GM21576 (cell line): ENCODE data around the gene SMDT1.

Experiments used
- ATAC-seq: cut with Tn5 transposase; IDR thresholded peaks from one replicate; pipeline ENCODE4 v1.9.1; 2021; ENCODE audit warnings: mild to moderate bottlenecking, moderate library complexity; ENCODE audit not compliant: unreplicated experiment

The SMDT1 gene

GRCh38 chr22:42079319-42080251 lies at the start of gene SMDT1:
SMDT1 (plus strand) TSS chr22:42079700; CDS start chr22:42079769, 69 bp downstream.
- ATAC-seq = peak; percentile 81

- no peak for ATAC-seq
Measured at GRCh38 chr22:42033263-42034181, 46.0 kb upstream of the SMDT1 start.

- ATAC-seq = no peak
Measured at GRCh38 chr22:42035256-42035655, 44.2 kb upstream of the SMDT1 start.

GRCh38 chr22:42039271-42039670 lies 40.2 kb upstream of the SMDT1 start:
- ATAC-seq = no peak

- no peak for ATAC-seq
Measured at GRCh38 chr22:42041784-42042183, 37.7 kb upstream of the SMDT1 start.

- no peak for ATAC-seq
Measured at GRCh38 chr22:42050641-42051180, 28.8 kb upstream of the SMDT1 start.

GRCh38 chr22:42052765-42053164 lies 26.7 kb upstream of the SMDT1 start:
- no peak for ATAC-seq

- ATAC-seq = no peak
Measured at GRCh38 chr22:42056757-42057511, 22.6 kb upstream of the SMDT1 start.

- ATAC-seq = no peak
Measured at GRCh38 chr22:42060489-42060888, 19.0 kb upstream of the SMDT1 start.

- ATAC-seq = no peak
Measured at GRCh38 chr22:42061041-42061440, 18.5 kb upstream of the SMDT1 start.

GRCh38 chr22:42062506-42063170 lies 16.9 kb upstream of the SMDT1 start:
- no peak for ATAC-seq

GRCh38 chr22:42064629-42065028 lies 14.9 kb upstream of the SMDT1 start:
- no peak for ATAC-seq

GRCh38 chr22:42065438-42066125 lies 13.9 kb upstream of the SMDT1 start:
- ATAC-seq = no peak

GRCh38 chr22:42066126-42066761 lies 13.3 kb upstream of the SMDT1 start:
- no peak for ATAC-seq

GRCh38 chr22:42066937-42067336 lies 12.6 kb upstream of the SMDT1 start:
- ATAC-seq = no peak

GRCh38 chr22:42067671-42068251 lies 11.7 kb upstream of the SMDT1 start:
- no peak for ATAC-seq

- ATAC-seq = no peak
Measured at GRCh38 chr22:42068291-42068690, 11.2 kb upstream of the SMDT1 start.

- peak; percentile 4 for ATAC-seq
Measured at GRCh38 chr22:42069801-42070516, 9.5 kb upstream of the SMDT1 start.
